Measurements from ENCODE around the gene GCN1.

DNA sequence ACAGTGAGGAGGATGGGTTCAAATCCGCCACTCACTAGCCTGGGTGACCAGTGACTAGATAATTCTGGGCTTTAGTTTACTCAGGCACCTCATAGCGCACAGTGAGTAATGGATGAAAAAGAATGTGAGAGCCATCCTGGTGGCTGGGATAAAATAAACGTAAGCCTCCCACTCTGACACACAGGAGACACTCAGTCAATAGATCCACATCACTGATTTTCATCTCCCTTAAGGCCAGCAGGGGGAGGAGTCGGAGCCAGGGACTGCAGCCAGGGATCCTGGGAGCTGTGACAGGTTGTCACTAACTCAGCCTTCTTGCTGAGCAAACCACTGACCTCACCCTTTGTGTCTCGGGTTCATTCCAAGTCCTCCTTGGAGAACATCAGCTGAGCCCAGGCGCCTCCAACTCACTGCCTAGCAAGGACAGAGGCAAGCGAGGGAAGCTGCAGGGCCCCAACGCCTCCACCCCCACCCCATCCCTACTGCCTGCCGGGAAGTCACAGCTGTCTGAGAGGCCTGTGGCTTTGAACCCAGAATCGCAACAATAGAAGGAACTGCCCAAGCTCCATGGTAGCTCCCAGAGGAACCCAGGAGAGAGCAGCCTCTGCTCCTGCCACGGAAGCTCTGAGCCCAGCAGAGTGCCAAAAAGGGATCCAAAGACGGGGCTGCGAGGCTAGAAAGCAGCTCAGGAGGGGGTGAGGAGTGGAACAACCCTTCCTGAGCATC is 40.3 kb upstream of the GCN1 start:
- TF ChIP-seq POLR2A (IDR thresholded peaks at IDR 0.05), result peak in 1 of 4 donors; percentile 31
- TF ChIP-seq, protein P1, sequence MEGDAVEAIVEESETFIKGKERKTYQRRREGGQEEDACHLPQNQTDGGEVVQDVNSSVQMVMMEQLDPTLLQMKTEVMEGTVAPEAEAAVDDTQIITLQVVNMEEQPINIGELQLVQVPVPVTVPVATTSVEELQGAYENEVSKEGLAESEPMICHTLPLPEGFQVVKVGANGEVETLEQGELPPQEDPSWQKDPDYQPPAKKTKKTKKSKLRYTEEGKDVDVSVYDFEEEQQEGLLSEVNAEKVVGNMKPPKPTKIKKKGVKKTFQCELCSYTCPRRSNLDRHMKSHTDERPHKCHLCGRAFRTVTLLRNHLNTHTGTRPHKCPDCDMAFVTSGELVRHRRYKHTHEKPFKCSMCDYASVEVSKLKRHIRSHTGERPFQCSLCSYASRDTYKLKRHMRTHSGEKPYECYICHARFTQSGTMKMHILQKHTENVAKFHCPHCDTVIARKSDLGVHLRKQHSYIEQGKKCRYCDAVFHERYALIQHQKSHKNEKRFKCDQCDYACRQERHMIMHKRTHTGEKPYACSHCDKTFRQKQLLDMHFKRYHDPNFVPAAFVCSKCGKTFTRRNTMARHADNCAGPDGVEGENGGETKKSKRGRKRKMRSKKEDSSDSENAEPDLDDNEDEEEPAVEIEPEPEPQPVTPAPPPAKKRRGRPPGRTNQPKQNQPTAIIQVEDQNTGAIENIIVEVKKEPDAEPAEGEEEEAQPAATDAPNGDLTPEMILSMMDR (IDR thresholded peaks at IDR 0.05), result peak in 5 of 6 experiments; percentile 34 to 62 (median 53)
